Coronary artery (tissue), 2 donors: ENCODE measurements around the gene FOLR3.
"Not testable (repeated sequence)": the region's sequence is repeated elsewhere in the genome, so short reads cannot be mapped to it uniquely, and the experiment has no call there.

Source experiments
- DNase-seq: peaks from one replicate; pipeline ENCODE4 v3.0.0-alpha.2; 2017; ENCODE audit warnings: low spot score
- H3K27ac ChIP-seq, 2 donors: fragments of 200-600 bp; sonication (generic); one replicate each; pipeline ENCODE4 v1.5.1; 2016 to 2019
- H3K4me3 ChIP-seq: fragments of 200-600 bp; sonication (generic); 2 replicates; pipeline ENCODE4 v1.5.1; 2016; ENCODE audit warnings: mild to moderate bottlenecking, moderate library complexity
- TF ChIP-seq, protein P1 (sequence below): fragments of 200-600 bp; sonication (generic); IDR thresholded peaks from one replicate; pipeline ENCODE4 v1.5.1; 2019; ENCODE audit warnings: antibody characterized with exemption

The FOLR3 gene

DNA sequence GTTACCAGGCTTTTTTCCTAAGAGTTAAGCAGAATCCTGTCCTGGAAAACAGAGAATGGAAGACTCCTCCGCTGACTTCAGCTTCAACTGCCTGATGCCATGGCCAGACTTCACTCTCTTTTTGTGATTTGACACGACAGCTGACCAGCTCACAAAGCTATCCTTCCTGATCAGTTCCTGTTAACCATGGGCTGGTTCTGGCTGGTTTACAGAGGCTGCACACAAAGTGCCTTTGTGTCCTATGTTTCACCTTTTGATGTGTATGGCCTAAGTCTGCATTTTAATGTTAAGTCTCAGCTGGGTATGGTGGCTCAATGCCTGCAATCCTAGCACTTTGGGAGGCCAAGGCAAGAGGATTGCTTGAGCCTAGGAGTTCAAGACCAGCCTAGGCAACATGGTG, 11.1 kb downstream of the FOLR3 start:
- Histone ChIP-seq H3K27ac (no peak overlapping the region), H3K4me3 (no peak overlapping the region)
- DNase-seq = no peak
- TF ChIP-seq, protein P1, sequence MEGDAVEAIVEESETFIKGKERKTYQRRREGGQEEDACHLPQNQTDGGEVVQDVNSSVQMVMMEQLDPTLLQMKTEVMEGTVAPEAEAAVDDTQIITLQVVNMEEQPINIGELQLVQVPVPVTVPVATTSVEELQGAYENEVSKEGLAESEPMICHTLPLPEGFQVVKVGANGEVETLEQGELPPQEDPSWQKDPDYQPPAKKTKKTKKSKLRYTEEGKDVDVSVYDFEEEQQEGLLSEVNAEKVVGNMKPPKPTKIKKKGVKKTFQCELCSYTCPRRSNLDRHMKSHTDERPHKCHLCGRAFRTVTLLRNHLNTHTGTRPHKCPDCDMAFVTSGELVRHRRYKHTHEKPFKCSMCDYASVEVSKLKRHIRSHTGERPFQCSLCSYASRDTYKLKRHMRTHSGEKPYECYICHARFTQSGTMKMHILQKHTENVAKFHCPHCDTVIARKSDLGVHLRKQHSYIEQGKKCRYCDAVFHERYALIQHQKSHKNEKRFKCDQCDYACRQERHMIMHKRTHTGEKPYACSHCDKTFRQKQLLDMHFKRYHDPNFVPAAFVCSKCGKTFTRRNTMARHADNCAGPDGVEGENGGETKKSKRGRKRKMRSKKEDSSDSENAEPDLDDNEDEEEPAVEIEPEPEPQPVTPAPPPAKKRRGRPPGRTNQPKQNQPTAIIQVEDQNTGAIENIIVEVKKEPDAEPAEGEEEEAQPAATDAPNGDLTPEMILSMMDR = no peak

DNA sequence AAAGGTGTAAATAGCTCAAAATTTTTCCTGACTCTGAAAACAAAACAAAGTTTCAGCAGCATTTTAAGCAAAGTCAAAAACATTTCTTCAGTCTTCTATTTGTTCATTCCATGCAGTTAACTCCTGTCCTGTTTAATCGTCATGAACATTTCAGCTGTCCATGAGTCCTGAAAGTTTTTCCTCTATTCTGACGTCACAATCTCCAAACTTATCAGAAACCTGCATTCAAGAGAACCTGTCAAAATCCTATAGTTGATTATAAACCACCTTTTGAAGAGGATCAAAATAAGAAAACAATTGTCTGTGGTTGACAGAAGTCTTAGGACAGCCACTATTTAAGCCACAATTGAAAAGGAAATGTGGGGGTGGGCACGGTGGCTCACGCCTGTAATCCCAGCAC, 15.4 kb downstream of the FOLR3 start:
- DNase-seq = no peak
- TF ChIP-seq, protein P1 = no peak
- H3K27ac ChIP-seq = no peak overlapping the region

DNA sequence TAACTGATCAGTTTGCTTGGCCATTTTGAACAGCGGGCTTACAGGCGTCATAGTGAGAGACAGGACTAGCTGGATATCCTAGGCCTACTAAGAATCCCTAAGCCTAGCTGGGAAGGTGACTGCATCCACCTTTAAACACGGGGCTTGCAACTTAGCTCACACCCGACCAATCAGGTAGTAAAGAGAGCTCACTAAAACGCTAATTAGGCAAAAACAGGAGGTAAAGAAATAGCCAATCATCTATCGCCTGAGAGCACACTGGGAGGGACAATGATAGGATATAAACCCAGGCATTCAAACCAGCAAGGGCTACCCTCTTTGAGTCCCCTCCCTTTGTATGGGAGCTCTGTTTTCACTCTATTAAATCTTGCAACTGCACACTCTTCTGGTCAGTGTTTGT, 18.3 kb downstream of the FOLR3 start:
- not testable (repeated sequence) for H3K4me3 ChIP-seq, H3K27ac ChIP-seq, DNase-seq

More for the DNA sequence above, 15.4 kb downstream of the FOLR3 start:
- no peak overlapping the region for H3K4me3 ChIP-seq

DNA sequence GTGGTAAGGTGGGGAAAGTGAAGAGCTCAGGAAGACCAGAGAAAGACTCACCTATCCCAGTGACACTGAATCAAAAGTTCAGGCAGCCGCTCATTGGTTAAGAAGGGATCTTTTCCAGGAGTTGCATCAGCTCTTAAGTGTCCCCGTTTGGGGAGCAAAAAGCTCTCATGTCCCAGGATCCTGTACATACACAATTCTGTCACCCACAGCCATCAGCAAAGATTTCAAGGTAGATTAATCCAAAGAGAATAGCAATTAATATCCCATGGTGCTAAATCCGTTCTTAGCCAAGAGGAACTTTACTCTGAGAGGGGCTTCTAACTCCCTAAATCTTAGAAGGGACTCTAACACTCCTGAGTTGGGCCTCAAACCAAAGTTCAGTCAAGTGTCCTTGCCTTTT, 19.3 kb downstream of the FOLR3 start:
- TF ChIP-seq, protein P1 = no peak
- no peak overlapping the region for H3K27ac ChIP-seq
- no peak overlapping the region for H3K4me3 ChIP-seq
- DNase-seq = no peak

DNA sequence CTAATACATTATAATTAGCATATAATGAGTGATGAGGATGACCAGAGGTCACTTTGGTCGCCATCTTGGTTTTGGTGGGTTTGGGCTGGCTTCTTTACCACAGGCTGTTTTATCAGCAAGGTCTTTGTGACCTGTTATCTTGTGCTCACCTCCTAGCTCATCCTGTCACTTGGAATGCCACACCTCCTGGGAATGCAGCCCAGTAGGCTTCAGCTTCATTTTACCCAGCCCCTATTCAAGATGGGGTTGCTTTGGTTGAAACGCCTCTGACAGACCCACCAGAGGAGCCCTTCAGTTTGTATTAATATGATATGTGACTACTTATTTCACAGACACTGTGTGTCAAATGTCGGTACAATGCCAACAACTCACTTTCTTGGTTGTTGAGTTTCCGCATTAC, 20.2 kb downstream of the FOLR3 start:
- DNase-seq = no peak
- no peak overlapping the region for H3K4me3 ChIP-seq
- TF ChIP-seq, protein P1 = no peak
- H3K27ac ChIP-seq = no peak overlapping the region

DNA sequence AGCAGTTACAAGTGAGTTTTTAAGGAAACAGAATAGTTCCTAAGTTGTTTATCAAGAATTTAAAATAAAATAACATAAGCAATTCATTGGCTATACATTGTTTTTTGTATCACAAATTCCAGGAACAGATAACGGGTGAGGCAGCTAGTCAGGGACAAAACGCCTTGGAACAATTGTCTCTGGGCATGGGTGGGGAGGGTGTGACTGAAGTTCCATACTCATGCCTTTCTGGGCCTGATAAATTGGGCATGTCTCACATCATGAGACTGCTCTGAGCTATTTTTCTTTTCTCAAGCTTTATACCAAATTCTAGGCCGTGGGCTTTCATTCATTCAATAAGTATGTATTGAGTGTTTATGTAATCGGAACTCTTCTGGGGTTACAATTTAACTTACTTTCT, 21.6 kb downstream of the FOLR3 start:
- TF ChIP-seq, protein P1 = no peak
- Histone ChIP-seq H3K27ac (no peak overlapping the region), H3K4me3 (no peak overlapping the region)
- no peak for DNase-seq

DNA sequence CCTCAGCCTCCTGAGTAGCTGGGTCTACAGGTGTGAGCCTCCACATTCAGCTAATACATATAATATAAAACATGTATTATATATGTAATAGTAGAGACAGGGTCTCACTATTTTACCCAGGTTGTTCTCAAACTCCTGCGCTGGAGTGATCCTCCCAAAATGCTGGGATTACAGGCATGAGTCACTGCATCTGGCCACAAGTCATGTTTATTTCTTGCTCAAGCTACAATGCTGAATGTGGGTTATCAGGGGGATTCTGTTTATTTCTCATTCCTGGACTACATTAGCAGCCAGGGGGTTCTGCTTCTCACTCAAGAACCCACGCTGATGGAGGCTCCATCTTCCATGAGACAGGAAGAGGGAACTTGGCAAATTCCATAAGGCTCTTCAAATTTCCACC, 24.8 kb downstream of the FOLR3 start:
- H3K4me3 ChIP-seq = no peak overlapping the region
- no peak overlapping the region for H3K27ac ChIP-seq
- TF ChIP-seq, protein P1 = no peak
- no peak for DNase-seq
